GM19467 (cell line): Measurements from ENCODE around the gene LCN12.

Experiments
- ATAC-seq: cut with Tn5 transposase; IDR thresholded peaks from one replicate; pipeline ENCODE4 v1.9.1; 2021; ENCODE audit warnings: mild to moderate bottlenecking, moderate library complexity; ENCODE audit not compliant: unreplicated experiment

Gene LCN12

GRCh38 chr9:136957461-136957860, 5.4 kb downstream of the LCN12 start:
- no peak for ATAC-seq

- no peak for ATAC-seq
Measured at GRCh38 chr9:136957901-136958300, 5.8 kb downstream of the LCN12 start.

- ATAC-seq, result no peak
Measured at GRCh38 chr9:136958473-136958872, 6.4 kb downstream of the LCN12 start.

GRCh38 chr9:136958898-136959850, 7.1 kb downstream of the LCN12 start:
- ATAC-seq, result no peak

GRCh38 chr9:136960212-136960937, 8.3 kb downstream of the LCN12 start:
- ATAC-seq, result no peak

- no peak for ATAC-seq
Measured at GRCh38 chr9:136960938-136961275, 8.8 kb downstream of the LCN12 start.

GRCh38 chr9:136961279-136962065, 9.4 kb downstream of the LCN12 start:
- ATAC-seq, result no peak

- no peak for ATAC-seq
Measured at GRCh38 chr9:136962163-136962562, 10.1 kb downstream of the LCN12 start.

- no peak for ATAC-seq
Measured at GRCh38 chr9:136962701-136963248, 10.7 kb downstream of the LCN12 start.

GRCh38 chr9:136963341-136963740, 11.3 kb downstream of the LCN12 start:
- no peak for ATAC-seq

GRCh38 chr9:136963751-136964150, 11.7 kb downstream of the LCN12 start:
- ATAC-seq, result no peak

- ATAC-seq, result no peak
Measured at GRCh38 chr9:136964171-136964689, 12.2 kb downstream of the LCN12 start.

- ATAC-seq, result no peak
Measured at GRCh38 chr9:136964833-136965422, 12.9 kb downstream of the LCN12 start.

GRCh38 chr9:136965771-136966484, 13.9 kb downstream of the LCN12 start:
- no peak for ATAC-seq

- no peak for ATAC-seq
Measured at GRCh38 chr9:136968333-136969127, 16.5 kb downstream of the LCN12 start.

GRCh38 chr9:136969150-136969549, 17.1 kb downstream of the LCN12 start:
- ATAC-seq, result no peak

- ATAC-seq, result no peak
Measured at GRCh38 chr9:136969774-136970173, 17.7 kb downstream of the LCN12 start.

GRCh38 chr9:136970361-136970760, 18.3 kb downstream of the LCN12 start:
- ATAC-seq, result no peak

GRCh38 chr9:136971746-136972145, 19.7 kb downstream of the LCN12 start:
- no peak for ATAC-seq
